ENCODE data around the gene MINDY1.

The MINDY1 gene

DNA sequence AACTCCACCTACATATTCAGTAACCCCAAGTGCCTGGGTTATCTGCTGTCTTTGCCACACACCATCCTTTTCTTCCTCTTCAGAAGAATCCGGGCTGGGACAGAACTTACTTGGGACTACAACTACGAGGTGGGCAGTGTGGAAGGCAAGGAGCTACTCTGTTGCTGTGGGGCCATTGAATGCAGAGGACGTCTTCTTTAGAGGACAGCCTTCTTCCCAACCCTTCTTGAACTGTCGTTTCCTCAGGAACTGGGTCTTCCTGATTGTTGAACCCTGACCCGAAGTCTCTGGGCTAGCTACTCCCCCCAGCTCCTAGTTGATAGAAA lies 42.6 kb downstream of the MINDY1 start:
- DNase-seq = no peak

DNA sequence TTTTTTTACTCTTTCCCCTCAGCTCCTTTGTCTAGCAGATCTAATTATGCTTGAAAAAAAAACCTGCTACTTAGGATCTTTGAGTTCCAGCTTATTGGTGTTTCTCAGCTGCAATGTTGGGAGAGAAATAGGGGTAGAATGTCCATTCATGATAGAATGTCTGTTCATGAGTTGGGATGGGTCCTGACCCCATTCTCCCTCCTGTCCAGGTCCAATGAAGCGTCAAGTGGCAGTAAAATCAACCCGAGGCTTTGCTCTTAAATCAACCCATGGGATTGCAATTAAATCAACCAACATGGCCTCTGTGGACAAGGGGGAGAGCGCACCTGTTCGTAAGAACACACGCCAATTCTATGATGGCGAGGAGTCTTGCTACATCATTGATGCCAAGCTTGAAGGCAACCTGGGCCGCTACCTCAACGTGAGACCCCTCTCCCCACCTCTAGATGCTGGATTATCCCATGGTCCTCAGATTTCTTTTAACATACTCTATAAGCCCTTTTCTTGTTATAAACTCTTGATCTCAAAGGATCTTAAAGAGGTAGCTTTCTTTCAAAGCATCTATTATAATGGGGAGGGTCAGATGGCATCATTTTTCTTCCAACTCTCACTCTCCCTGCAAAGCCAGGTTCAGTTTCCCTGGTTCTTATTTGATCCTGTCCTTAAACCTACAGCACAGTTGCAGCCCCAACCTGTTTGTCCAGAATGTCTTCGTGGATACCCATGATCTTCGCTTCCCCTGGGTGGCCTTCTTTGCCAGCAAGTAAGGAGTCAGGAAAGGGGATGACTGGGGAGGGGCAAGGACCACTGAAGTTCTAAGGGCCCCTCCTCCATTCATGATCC lies 43.2 kb downstream of the MINDY1 start:
- DNase-seq = no peak

DNA sequence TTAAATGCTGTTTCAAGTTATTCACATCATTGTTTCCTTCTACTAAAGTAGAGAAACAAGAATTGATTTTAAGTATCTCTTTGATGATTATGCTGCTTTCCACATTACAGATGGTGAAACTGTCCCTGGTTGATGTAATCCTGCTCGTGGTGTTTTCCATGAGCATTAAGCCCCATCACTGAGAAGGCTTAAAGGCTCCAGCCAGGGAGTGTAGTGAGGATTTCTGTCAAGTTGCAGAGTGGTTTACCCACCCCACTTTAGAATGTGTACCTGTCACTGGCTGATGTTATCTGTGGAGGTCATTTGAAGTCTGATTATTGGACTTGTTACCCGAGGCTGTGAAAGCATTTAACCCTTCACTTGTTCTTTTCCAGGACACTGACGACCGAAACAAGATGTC lies 44.9 kb downstream of the MINDY1 start:
- DNase-seq = no peak

DNA sequence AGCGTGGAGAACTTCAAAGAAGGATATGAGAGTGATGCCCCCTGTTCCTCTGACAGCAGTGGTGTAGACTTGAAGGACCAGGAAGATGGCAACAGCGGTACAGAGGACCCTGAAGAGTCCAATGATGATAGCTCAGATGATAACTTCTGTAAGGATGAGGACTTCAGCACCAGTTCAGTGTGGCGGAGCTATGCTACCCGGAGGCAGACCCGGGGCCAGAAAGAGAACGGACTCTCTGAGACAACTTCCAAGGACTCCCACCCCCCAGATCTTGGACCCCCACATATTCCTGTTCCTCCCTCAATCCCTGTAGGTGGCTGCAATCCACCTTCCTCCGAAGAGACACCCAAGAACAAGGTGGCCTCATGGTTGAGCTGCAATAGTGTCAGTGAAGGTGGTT lies 46.1 kb downstream of the MINDY1 start:
- no peak for DNase-seq

DNA sequence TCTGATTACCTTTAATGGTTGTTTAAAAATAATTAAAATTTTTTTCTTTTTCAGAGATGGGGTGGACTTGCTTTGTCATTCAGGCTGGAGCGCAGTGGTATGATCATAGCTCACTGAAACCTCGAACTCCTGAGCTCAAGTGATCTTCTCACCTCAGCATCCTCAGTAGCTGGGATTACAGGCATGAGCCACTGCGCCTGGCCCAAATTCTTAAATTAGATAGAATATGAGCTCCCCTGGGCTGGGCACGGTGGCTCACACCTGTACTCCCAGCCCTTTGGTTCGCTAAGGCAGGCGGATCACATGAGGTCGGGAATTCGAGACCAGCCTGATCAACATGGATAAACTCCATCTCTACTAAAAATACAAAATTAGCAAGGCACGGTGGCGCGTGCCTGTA lies 49.0 kb downstream of the MINDY1 start:
- DNase-seq = no peak

DNA sequence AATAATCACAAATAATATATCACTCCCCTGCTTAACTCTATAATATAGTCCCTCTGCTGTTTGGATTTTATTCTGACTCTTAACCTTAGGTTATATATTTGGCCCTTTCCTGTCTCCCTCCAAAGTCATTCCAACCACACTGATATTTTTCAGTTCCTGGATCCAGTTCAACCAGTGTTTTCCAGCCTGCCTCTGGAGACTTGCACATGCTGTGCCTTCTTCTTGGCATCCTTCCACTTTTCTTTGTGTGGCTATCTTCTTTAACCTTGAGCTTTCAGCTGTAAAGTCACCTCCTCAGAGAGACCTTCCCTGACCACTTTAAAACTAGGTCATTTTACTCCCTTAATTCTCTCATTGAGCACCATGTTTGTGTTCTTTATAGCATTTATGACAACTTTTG lies 51.4 kb downstream of the MINDY1 start:
- no peak for DNase-seq

DNA sequence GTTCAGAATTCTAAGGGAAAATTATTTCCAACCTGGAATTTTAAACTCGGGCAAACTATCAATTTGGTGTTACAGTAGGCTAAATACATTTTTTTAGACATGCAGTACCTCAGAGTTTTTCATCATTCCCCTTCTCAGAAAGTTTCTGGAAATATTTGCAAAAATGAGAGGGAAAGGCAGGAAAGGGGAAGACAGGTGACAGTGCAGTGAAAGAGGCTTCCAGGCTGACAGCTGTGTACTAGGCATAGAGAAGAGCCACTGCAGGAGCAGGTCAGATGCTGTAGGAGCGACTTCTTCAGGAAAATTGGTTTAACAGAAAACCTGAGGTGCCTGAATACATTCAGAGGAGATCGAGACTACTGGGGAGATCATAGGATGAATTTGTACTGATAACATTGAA lies 52.0 kb downstream of the MINDY1 start:
- no peak for DNase-seq

Measured in fibroblast of skin of abdomen (primary cell).